Measurements from ENCODE around the gene EGFL8. TPM values are rescaled to one million over a fixed set of nuclear protein-coding genes. Genes with fewer than 3 reads are reported as not detected.
A peak's percentile ranks its signal among the peaks of the same experiment; 100 is the strongest.

EGFL8 gene
- total and polyA plus RNA-seq, 8 donors: 8.1 to 35.2 (median 23.2) TPM

- Histone ChIP-seq H3K36me3 (peaks cover 0 to 18% of the 10 kb centered on the region in 2 donors), H3K27ac (peak overlapping the region; percentile 97 to 98), H3K9me3 (no peaks in the 10 kb centered on the region), H3K4me1 (peaks cover 27 to 69% of the 10 kb centered on the region in 2 donors), H3K27me3 (no peaks in the 10 kb centered on the region), H3K4me3 (peak overlapping the region; percentile 74 to 79)
- intact Hi-C loops (cut with DNase I): no loop called here
- no peak for TF ChIP-seq CTCF (IDR thresholded peaks at IDR 0.05)
- DNase-seq (no peak), ATAC-seq (peak; percentile 1)
These were observed 12.2 kb downstream of the EGFL8 start for GRCh38 chr6:32176476-32177182.

- no peaks in the 10 kb centered on the region for H3K9me3 ChIP-seq
- H3K27me3 ChIP-seq: no peaks in the 10 kb centered on the region
- H3K4me1 ChIP-seq: peaks cover 32 to 76% of the 10 kb centered on the region in 2 donors
- intact Hi-C loops (cut with DNase I): no loop called here
- peak overlapping the region; percentile 59 to 79 for H3K4me3 ChIP-seq
- H3K36me3 ChIP-seq: peaks cover 0 to 23% of the 10 kb centered on the region in 2 donors
- TF ChIP-seq CTCF (IDR thresholded peaks at IDR 0.05): no peak
- H3K27ac ChIP-seq: peak overlapping the region; percentile 97 to 98
- DNase-seq (no peak), ATAC-seq (peak; percentile 12)
These were observed 12.9 kb downstream of the EGFL8 start for GRCh38 chr6:32177183-32177787.

DNA sequence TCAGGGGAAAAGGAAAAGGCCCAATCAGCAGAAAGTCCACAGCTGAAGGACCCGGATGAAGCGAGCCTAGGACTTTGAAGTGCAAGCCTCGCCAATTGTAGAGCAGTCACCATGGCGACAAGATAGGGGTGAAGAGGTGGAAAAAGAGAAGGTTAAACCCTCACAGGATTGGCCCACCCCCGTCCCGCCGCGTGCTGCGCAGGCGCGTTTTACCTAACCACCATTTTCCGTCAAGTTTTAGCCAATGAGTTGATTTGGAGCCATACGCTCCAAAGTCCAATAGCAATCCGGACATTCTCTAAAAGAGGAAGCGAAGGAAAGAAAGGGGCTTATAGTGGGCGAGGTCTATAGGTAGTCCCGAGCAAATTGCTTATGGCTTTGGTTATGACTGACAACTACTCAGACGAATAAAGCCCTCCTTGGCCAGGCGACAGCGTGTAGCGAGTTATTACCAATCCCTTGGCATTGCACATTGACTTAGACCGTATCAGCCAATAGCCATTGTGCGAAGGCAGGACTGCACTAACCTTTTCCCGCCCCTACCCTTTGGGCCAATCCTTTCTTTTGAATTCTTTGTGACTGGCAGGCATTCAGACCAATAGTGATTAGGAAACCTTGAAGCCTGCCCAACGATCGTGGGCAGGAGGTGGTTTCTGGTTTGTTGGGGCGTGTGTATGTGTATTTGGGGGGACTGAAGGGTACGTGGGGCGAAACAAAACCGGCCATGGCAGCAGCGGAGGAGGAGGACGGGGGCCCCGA, 13.6 kb downstream of the EGFL8 start, which contains the start of gene RNF5:
Gene RNF5 (plus strand): TSS at position 618 of the 759 bp plus-strand sequence. CDS start 107 bp downstream, at position 725.
- Histone ChIP-seq H3K27me3 (no peaks in the 10 kb centered on the region), H3K27ac (peak within 1 kb of the TSS; percentile 97 to 98), H3K36me3 (peaks cover 0 to 30% of the 10 kb centered on the region in 2 donors), H3K4me3 (peak within 1 kb of the TSS; percentile 59 to 79), H3K4me1 (peaks cover 32 to 80% of the 10 kb centered on the region in 2 donors), H3K9me3 (no peaks in the 10 kb centered on the region)
- ATAC-seq: peak; percentile 79
- peak; percentile 88 to 99 (median 98) for DNase-seq
- intact Hi-C loops (cut with DNase I): no loop called here
- no peak for TF ChIP-seq CTCF (IDR thresholded peaks at IDR 0.05)

DNA sequence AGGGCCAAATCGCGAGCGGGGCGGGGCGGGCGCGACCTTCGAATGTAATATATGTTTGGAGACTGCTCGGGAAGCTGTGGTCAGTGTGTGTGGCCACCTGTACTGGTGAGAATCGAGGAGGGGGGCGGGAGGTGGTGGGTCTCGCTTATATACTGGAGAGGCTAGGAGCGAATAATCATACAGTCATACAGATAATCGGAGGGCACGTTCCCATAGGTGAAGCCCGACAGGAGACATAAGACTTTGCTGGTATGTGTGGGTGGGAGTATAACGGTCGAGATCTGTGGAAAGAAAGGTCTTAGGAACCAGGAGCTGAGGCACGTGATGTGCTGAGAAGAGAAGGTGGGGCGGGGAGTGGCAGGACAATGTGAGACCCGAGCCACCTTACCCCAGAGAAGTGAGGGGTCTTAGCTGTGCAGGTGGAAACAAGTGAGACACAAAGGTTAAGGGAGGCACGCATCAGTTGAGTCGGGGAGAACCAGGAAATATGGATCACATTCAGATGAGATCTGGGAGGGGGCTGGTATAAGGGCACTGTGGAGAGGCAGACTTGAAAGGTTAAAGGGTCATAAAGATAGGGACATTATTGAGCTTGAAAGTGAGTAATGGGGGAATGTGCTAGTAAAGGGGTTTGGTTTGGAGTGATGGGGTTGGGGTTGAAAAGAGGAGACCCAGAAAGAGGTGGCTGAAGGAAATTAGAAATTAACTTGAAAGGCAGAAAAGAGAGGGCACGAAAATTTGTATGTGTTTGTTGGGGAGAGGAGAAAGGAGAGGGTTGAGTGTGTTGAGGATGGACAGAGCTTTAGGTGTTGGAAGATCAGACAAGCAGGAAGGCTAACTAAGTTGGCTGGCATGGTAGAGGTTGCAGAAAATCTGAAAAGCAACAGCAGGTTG, 14.4 kb downstream of the EGFL8 start:
- Histone ChIP-seq H3K4me3 (peak overlapping the region; percentile 59 to 79), H3K36me3 (peaks cover 0 to 34% of the 10 kb centered on the region in 2 donors), H3K27ac (peak overlapping the region; percentile 97 to 98), H3K4me1 (peaks cover 34 to 79% of the 10 kb centered on the region in 2 donors), H3K9me3 (no peaks in the 10 kb centered on the region), H3K27me3 (no peaks in the 10 kb centered on the region)
- no peak for ATAC-seq
- DNase-seq: no peak
- intact Hi-C loops (cut with DNase I): no loop called here
- no peak for TF ChIP-seq CTCF (IDR thresholded peaks at IDR 0.05)
